ENCODE results near the gene SPAG8.
A peak's percentile ranks its signal among the peaks of the same experiment; 100 is the strongest.

- TF ChIP-seq CTCF (IDR thresholded peaks at IDR 0.05; ENCODE audit: poor library complexity) (peak; percentile 27), EZH2 (IDR thresholded peaks at IDR 0.05; ENCODE audit: borderline replicate concordance) (no peak)
Measured at GRCh38 chr9:35813434-35814105, 1.5 kb upstream of the SPAG8 start.
